K562 (cell line): ENCODE data around the gene FKBP9. TPM values are rescaled to one million over a fixed set of nuclear protein-coding genes. Genes with fewer than 3 reads are reported as not detected.

Experiments used
- HDAC1 ChIP-seq, 2 experiments: fragments of 450-650 bp; IDR thresholded peaks; 2 replicates each; pipeline ENCODE4 v1.6.1; 2016 to 2017; ENCODE audit warnings: inconsistent platforms in 1 of 2, mild to moderate bottlenecking in 1 of 2, moderate library complexity in 1 of 2
- HIVEP1 ChIP-seq: fragments of 250-450 bp; sonication (Bioruptor Pico); IDR thresholded peaks from 2 replicates; pipeline ENCODE4 v1.4.0; 2020; ENCODE audit warnings: mild to moderate bottlenecking
- JUND ChIP-seq, 2 experiments: IDR thresholded peaks; 2 replicates in 1 of 2; 3 replicates in 1 of 2; pipeline ENCODE4 v1.6.1; 2011; ENCODE audit warnings: borderline replicate concordance in 2 of 2, low read depth in 2 of 2, low read length in 2 of 2, improper control_type of control experiment in 1 of 2, missing biosample characterization in 1 of 2, missing genetic modification characterization in 1 of 2, missing genetic modification reagents in 1 of 2
- MECOM ChIP-seq: fragments of 250-450 bp; sonication (Bioruptor Pico); IDR thresholded peaks from 2 replicates; pipeline ENCODE4 v1.8.0; 2022; ENCODE audit warnings: inconsistent platforms
- RCOR1 ChIP-seq, 2 experiments: IDR thresholded peaks; 2 replicates each; pipeline ENCODE4 v1.6.1; 2012; ENCODE audit warnings: low read depth in 2 of 2, low read length in 2 of 2, borderline replicate concordance in 1 of 2, improper control_type of control experiment in 1 of 2
- ZNF592 ChIP-seq: fragments of 450-650 bp; IDR thresholded peaks from 2 replicates; pipeline ENCODE4 v1.6.1; 2017; ENCODE audit warnings: antibody characterized with exemption, mild to moderate bottlenecking
- ZNF766 ChIP-seq: fragments of 200-800 bp; sonication (Bioruptor generic); conservative IDR thresholded peaks from 2 replicates; pipeline ENCODE4 v1.6.1; 2016; ENCODE audit warnings: missing genetic modification characterization, missing compliant biosample characterization
- polyA plus RNA-seq, 8 experiments: library from polyadenylated mRNA; depleted of rRNA in 4 of 8; stranded (reverse) in 5 of 8; unstranded in 3 of 8; fragments of >200 nt; fragmentation: Nextera tagmentation in 2 of 8; fragmentation: Illumina TruSeq in 1 of 8; extraction: Ambion mirVana in 2 of 8; extraction: Trizol in 1 of 8; gene quantifications; 2 replicates each; pipeline versions ENCODE4 v1.2.1 to v1.2.3, GENCODE V29; 2011 to 2014; ENCODE audit warnings: inconsistent platforms in 1 of 8, missing spikeins in 1 of 8
- total RNA-seq, 7 experiments: library from RNA; depleted of rRNA in 6 of 7; stranded (reverse); fragments of >200 nt in 6 of 7; fragmentation: Illumina TruSeq in 2 of 7; extraction: Trizol in 2 of 7; gene quantifications; 2 replicates each; pipeline versions ENCODE4 v1.2.1 to v1.2.3, GENCODE V29; 2011 to 2021; ENCODE audit warnings: low replicate concordance in 1 of 7
- TF ChIP-seq, protein P1 (sequence below): fragments of 200-600 bp; sonication (generic); IDR thresholded peaks from one replicate; pipeline ENCODE4 v1.6.1; 2012; ENCODE audit warnings: mild to moderate bottlenecking, low read depth, low read length, inconsistent platforms

Gene FKBP9
- total and polyA plus RNA-seq, 9 of the 15 experiments (the other 6 are each of a cell fraction or from before 2014, with no cell fraction given) = 5.9 to 23.7 (median 15.8) TPM

- TF ChIP-seq, protein P1, sequence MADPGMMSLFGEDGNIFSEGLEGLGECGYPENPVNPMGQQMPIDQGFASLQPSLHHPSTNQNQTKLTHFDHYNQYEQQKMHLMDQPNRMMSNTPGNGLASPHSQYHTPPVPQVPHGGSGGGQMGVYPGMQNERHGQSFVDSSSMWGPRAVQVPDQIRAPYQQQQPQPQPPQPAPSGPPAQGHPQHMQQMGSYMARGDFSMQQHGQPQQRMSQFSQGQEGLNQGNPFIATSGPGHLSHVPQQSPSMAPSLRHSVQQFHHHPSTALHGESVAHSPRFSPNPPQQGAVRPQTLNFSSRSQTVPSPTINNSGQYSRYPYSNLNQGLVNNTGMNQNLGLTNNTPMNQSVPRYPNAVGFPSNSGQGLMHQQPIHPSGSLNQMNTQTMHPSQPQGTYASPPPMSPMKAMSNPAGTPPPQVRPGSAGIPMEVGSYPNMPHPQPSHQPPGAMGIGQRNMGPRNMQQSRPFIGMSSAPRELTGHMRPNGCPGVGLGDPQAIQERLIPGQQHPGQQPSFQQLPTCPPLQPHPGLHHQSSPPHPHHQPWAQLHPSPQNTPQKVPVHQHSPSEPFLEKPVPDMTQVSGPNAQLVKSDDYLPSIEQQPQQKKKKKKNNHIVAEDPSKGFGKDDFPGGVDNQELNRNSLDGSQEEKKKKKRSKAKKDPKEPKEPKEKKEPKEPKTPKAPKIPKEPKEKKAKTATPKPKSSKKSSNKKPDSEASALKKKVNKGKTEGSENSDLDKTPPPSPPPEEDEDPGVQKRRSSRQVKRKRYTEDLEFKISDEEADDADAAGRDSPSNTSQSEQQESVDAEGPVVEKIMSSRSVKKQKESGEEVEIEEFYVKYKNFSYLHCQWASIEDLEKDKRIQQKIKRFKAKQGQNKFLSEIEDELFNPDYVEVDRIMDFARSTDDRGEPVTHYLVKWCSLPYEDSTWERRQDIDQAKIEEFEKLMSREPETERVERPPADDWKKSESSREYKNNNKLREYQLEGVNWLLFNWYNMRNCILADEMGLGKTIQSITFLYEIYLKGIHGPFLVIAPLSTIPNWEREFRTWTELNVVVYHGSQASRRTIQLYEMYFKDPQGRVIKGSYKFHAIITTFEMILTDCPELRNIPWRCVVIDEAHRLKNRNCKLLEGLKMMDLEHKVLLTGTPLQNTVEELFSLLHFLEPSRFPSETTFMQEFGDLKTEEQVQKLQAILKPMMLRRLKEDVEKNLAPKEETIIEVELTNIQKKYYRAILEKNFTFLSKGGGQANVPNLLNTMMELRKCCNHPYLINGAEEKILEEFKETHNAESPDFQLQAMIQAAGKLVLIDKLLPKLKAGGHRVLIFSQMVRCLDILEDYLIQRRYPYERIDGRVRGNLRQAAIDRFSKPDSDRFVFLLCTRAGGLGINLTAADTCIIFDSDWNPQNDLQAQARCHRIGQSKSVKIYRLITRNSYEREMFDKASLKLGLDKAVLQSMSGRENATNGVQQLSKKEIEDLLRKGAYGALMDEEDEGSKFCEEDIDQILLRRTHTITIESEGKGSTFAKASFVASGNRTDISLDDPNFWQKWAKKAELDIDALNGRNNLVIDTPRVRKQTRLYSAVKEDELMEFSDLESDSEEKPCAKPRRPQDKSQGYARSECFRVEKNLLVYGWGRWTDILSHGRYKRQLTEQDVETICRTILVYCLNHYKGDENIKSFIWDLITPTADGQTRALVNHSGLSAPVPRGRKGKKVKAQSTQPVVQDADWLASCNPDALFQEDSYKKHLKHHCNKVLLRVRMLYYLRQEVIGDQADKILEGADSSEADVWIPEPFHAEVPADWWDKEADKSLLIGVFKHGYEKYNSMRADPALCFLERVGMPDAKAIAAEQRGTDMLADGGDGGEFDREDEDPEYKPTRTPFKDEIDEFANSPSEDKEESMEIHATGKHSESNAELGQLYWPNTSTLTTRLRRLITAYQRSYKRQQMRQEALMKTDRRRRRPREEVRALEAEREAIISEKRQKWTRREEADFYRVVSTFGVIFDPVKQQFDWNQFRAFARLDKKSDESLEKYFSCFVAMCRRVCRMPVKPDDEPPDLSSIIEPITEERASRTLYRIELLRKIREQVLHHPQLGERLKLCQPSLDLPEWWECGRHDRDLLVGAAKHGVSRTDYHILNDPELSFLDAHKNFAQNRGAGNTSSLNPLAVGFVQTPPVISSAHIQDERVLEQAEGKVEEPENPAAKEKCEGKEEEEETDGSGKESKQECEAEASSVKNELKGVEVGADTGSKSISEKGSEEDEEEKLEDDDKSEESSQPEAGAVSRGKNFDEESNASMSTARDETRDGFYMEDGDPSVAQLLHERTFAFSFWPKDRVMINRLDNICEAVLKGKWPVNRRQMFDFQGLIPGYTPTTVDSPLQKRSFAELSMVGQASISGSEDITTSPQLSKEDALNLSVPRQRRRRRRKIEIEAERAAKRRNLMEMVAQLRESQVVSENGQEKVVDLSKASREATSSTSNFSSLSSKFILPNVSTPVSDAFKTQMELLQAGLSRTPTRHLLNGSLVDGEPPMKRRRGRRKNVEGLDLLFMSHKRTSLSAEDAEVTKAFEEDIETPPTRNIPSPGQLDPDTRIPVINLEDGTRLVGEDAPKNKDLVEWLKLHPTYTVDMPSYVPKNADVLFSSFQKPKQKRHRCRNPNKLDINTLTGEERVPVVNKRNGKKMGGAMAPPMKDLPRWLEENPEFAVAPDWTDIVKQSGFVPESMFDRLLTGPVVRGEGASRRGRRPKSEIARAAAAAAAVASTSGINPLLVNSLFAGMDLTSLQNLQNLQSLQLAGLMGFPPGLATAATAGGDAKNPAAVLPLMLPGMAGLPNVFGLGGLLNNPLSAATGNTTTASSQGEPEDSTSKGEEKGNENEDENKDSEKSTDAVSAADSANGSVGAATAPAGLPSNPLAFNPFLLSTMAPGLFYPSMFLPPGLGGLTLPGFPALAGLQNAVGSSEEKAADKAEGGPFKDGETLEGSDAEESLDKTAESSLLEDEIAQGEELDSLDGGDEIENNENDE = no peak
- TF ChIP-seq RCOR1 (IDR thresholded peaks at IDR 0.05; ENCODE audit: borderline replicate concordance in 1 of 2, low read depth in 2 of 2, low read length in 2 of 2) = peak in 1 of 2 experiments; percentile 7; a peak in 1 of 4 replicates
- peak; percentile 85 for TF ChIP-seq ZNF592
- TF ChIP-seq ZNF766 (CRISPR knock-in tag) = no peak; the same call in 1 of the 2 replicates
- no peak for TF ChIP-seq JUND (IDR thresholded peaks at IDR 0.05; ENCODE audit: borderline replicate concordance, low read depth, low read length)
- no peak; the same call in 2 of the 3 replicates for TF ChIP-seq JUND (tag; IDR thresholded peaks at IDR 0.05; ENCODE audit: borderline replicate concordance, low read depth, low read length)
- peak in 1 of 2 experiments; percentile 44; a peak in 1 of 4 replicates for TF ChIP-seq HDAC1 (IDR thresholded peaks at IDR 0.05)
- TF ChIP-seq HIVEP1 = no peak
- TF ChIP-seq MECOM (CRISPR knock-in tag) = no peak
These were observed 14.6 kb upstream of the FKBP9 start (continued) for GRCh38 chr7:32942415-32943251.
